ENCODE data around the gene CYP2A6. TPM values are rescaled to one million over a fixed set of nuclear protein-coding genes. Genes with fewer than 3 reads are reported as not detected.
"Not testable (repeated sequence)": the region's sequence is repeated elsewhere in the genome, so short reads cannot be mapped to it uniquely, and the experiment has no call there.

Gene CYP2A6
- total and polyA plus RNA-seq, 10 donors = 0.33 TPM; not detected in 9

GRCh38 chr19:40889366-40889765 lies 39.1 kb upstream of the CYP2A6 start:
- Histone ChIP-seq H3K4me1 (no peaks in the 10 kb centered on the region), H3K4me3 (no peak overlapping the region), H3K36me3 (no peaks in the 10 kb centered on the region), H3K27ac (no peak overlapping the region), H3K27me3 (replicated peaks in 1 of 7) (peaks cover 0 to 5% (median 0%) of the 10 kb centered on the region in 7 donors), H3K9me3 (no peaks in the 10 kb centered on the region)
- intact Hi-C loops (cut with DNase I; ENCODE audit: low total_unique reads) = no loop called here
- no peak for DNase-seq
- TF ChIP-seq POLR2AphosphoS5 (IDR thresholded peaks at IDR 0.05) (no peak), CTCF (IDR thresholded peaks at IDR 0.05 in 8 of 11, conservative IDR thresholded peaks at IDR 0.05 in 3 of 11) (no peak), POLR2A (IDR thresholded peaks at IDR 0.05) (no peak)
- WGBS, 5 donors = 47 to 77% (median 57%) methylated on average over 3 of the region's 3 CpGs

- no peaks in the 10 kb centered on the region for H3K4me1 ChIP-seq
- no peak overlapping the region for H3K27ac ChIP-seq
- no peak overlapping the region for H3K4me3 ChIP-seq
- no peaks in the 10 kb centered on the region for H3K36me3 ChIP-seq
- intact Hi-C loops (cut with DNase I; ENCODE audit: low total_unique reads) = no loop called here
- TF ChIP-seq POLR2AphosphoS5 (IDR thresholded peaks at IDR 0.05) (no peak), POLR2A (IDR thresholded peaks at IDR 0.05) (no peak)
- peaks cover 0 to 5% (median 0%) of the 10 kb centered on the region in 7 donors for H3K27me3 ChIP-seq (replicated peaks in 1 of 7)
- 82 to 90% (median 84%) methylated on average over 4 of the region's 4 CpGs for WGBS, 5 donors
- no peaks in the 10 kb centered on the region for H3K9me3 ChIP-seq
- DNase-seq = no peak
These were observed 37.9 kb upstream of the CYP2A6 start for GRCh38 chr19:40888191-40888590.

- intact Hi-C loops (cut with DNase I; ENCODE audit: low total_unique reads); DNase-seq; H3K4me3 ChIP-seq; H3K36me3 ChIP-seq; H3K27ac ChIP-seq; H3K9me3 ChIP-seq; H3K4me1 ChIP-seq: not testable (repeated sequence)
- H3K27me3 ChIP-seq (replicated peaks in 1 of 7) = peaks cover 0 to 12% (median 0%) of the 10 kb centered on the region in 7 donors
- no CpG with 5 or more reads among the region's 1 CpG for WGBS, 5 donors
These were observed 34.1 kb upstream of the CYP2A6 start for GRCh38 chr19:40884187-40884931.

- H3K36me3 ChIP-seq; DNase-seq; H3K4me1 ChIP-seq; intact Hi-C loops (cut with DNase I; ENCODE audit: low total_unique reads); H3K9me3 ChIP-seq; H3K4me3 ChIP-seq; H3K27ac ChIP-seq: not testable (repeated sequence)
- WGBS, 5 donors = 82 to 92% (median 88%) methylated on average over 2 to 3 of the region's 3 CpGs
- H3K27me3 ChIP-seq (replicated peaks in 1 of 7) = peaks cover 0 to 24% (median 0%) of the 10 kb centered on the region in 7 donors
These were observed 31.8 kb upstream of the CYP2A6 start, which contains the start of gene CYP2A7 for GRCh38 chr19:40882062-40882461. TSS of gene CYP2A7 (minus strand) at chr19:40882231. CDS start at chr19:40882210, 21 bp downstream.

GRCh38 chr19:40879349-40879748 lies 29.1 kb upstream of the CYP2A6 start:
- intact Hi-C loops (cut with DNase I; ENCODE audit: low total_unique reads); H3K9me3 ChIP-seq; H3K4me1 ChIP-seq; H3K36me3 ChIP-seq; DNase-seq; H3K27ac ChIP-seq; H3K4me3 ChIP-seq: not testable (repeated sequence)
- H3K27me3 ChIP-seq (replicated peaks in 1 of 7) = peaks cover 0 to 25% (median 0%) of the 10 kb centered on the region in 7 donors
- 65 to 94% (median 85%) methylated on average over 4 of the region's 4 CpGs for WGBS, 5 donors

GRCh38 chr19:40875526-40875951 lies 25.3 kb upstream of the CYP2A6 start:
- DNase-seq = peak; percentile 96
- H3K36me3 ChIP-seq; H3K9me3 ChIP-seq; H3K4me1 ChIP-seq; intact Hi-C loops (cut with DNase I; ENCODE audit: low total_unique reads): not testable (repeated sequence)
- H3K27ac ChIP-seq = peak overlapping the region in 3 of 8 donors; percentile 64 to 66 (median 66)
- TF ChIP-seq POLR2AphosphoS5 (IDR thresholded peaks at IDR 0.05) = peak in 2 of 3 donors; percentile 55 to 73
- H3K27me3 ChIP-seq (replicated peaks in 1 of 7) = peaks cover 0 to 27% (median 0%) of the 10 kb centered on the region in 7 donors
- H3K4me3 ChIP-seq = peak overlapping the region in 3 of 8 donors; percentile 19 to 60 (median 19)
- WGBS, 5 donors = 1 to 7% (median 5%) methylated on average over 17 to 22 of the region's 23 CpGs

GRCh38 chr19:40874874-40875273 lies 24.6 kb upstream of the CYP2A6 start:
- H3K36me3 ChIP-seq; H3K4me1 ChIP-seq; H3K9me3 ChIP-seq; intact Hi-C loops (cut with DNase I; ENCODE audit: low total_unique reads); DNase-seq: not testable (repeated sequence)
- peak overlapping the region in 2 of 8 donors; percentile 19 to 60 for H3K4me3 ChIP-seq
- peaks cover 0 to 21% (median 0%) of the 10 kb centered on the region in 7 donors for H3K27me3 ChIP-seq (replicated peaks in 1 of 7)
- peak overlapping the region in 3 of 8 donors; percentile 64 to 66 (median 66) for H3K27ac ChIP-seq
- 71 to 91% (median 78%) methylated on average over 1 to 2 of the region's 4 CpGs for WGBS, 5 donors

GRCh38 chr19:40873873-40874272 lies 23.6 kb upstream of the CYP2A6 start:
- H3K27me3 ChIP-seq (replicated peaks in 1 of 7) = peaks cover 0 to 18% (median 0%) of the 10 kb centered on the region in 7 donors
- DNase-seq; H3K36me3 ChIP-seq; intact Hi-C loops (cut with DNase I; ENCODE audit: low total_unique reads); H3K9me3 ChIP-seq; H3K27ac ChIP-seq; H3K4me1 ChIP-seq; H3K4me3 ChIP-seq: not testable (repeated sequence)
- WGBS, 5 donors = 79 to 98% (median 91%) methylated on average over 2 of the region's 2 CpGs
